CD4-positive, alpha-beta T cell treated with Interleukin-17A for 1 hour (primary cell): ENCODE data around the gene USP34.

Experiments
- DNase-seq: peaks from one replicate; pipeline ENCODE4 v3.0.0-alpha.2; 2020

The USP34 gene

GRCh38 chr2:61283443-61284160 lies 187.3 kb downstream of the USP34 start:
- DNase-seq: no peak

GRCh38 chr2:61282104-61282590 lies 188.7 kb downstream of the USP34 start:
- DNase-seq: no peak

GRCh38 chr2:61281321-61281720 lies 189.6 kb downstream of the USP34 start:
- no peak for DNase-seq

GRCh38 chr2:61277756-61278155 lies 193.1 kb downstream of the USP34 start:
- DNase-seq: no peak

GRCh38 chr2:61275575-61276184 lies 195.2 kb downstream of the USP34 start:
- no peak for DNase-seq

- no peak for DNase-seq
Measured at GRCh38 chr2:61272421-61273070, 198.3 kb downstream of the USP34 start.

GRCh38 chr2:61268249-61268648 lies 202.6 kb downstream of the USP34 start:
- no peak for DNase-seq

GRCh38 chr2:61266632-61267505 lies 204.0 kb downstream of the USP34 start:
- DNase-seq: no peak

- DNase-seq: no peak
Measured at GRCh38 chr2:61263830-61264229, 207.1 kb downstream of the USP34 start.

GRCh38 chr2:61262699-61263098 lies 208.2 kb downstream of the USP34 start:
- no peak for DNase-seq

- no peak for DNase-seq
Measured at GRCh38 chr2:61257446-61257845, 213.4 kb downstream of the USP34 start.

- no peak for DNase-seq
Measured at GRCh38 chr2:61255580-61256437, 215.1 kb downstream of the USP34 start.

GRCh38 chr2:61254536-61254935 lies 216.4 kb downstream of the USP34 start:
- no peak for DNase-seq

- DNase-seq: no peak
Measured at GRCh38 chr2:61253136-61253535, 217.8 kb downstream of the USP34 start.

GRCh38 chr2:61252031-61252430 lies 218.9 kb downstream of the USP34 start:
- no peak for DNase-seq

GRCh38 chr2:61249521-61250071 lies 221.3 kb downstream of the USP34 start:
- DNase-seq: no peak

- no peak for DNase-seq
Measured at GRCh38 chr2:61247204-61247812, 223.6 kb downstream of the USP34 start.

GRCh38 chr2:61244694-61245093 lies 226.2 kb downstream of the USP34 start:
- DNase-seq: no peak

- DNase-seq: no peak
Measured at GRCh38 chr2:61241266-61241665, 229.6 kb downstream of the USP34 start.

GRCh38 chr2:61238219-61239012 lies 232.5 kb downstream of the USP34 start:
- DNase-seq: no peak
